PC-3 (cell line): ENCODE data around the gene NSL1.

Experiments used
- EZH2 ChIP-seq: fragments of 300-600 bp; sonication (generic); IDR thresholded peaks from one replicate; pipeline ENCODE4 v1.6.1; 2017; ENCODE audit warnings: antibody characterized with exemption, mild to moderate bottlenecking, low read length; ENCODE audit not compliant: unreplicated experiment
- EZH2phosphoT487 ChIP-seq: fragments of 300-600 bp; sonication (generic); IDR thresholded peaks from 2 replicates; pipeline ENCODE4 v1.6.1; 2018; ENCODE audit warnings: mild to moderate bottlenecking, antibody characterized with exemption, low read length, borderline replicate concordance
- TF ChIP-seq, protein P1 (sequence below): fragments of 300-600 bp; sonication (generic); conservative IDR thresholded peaks from 2 replicates; pipeline ENCODE4 v1.5.1; 2017; ENCODE audit warnings: antibody characterized with exemption, low read depth, mild to moderate bottlenecking, low read length

DNA sequence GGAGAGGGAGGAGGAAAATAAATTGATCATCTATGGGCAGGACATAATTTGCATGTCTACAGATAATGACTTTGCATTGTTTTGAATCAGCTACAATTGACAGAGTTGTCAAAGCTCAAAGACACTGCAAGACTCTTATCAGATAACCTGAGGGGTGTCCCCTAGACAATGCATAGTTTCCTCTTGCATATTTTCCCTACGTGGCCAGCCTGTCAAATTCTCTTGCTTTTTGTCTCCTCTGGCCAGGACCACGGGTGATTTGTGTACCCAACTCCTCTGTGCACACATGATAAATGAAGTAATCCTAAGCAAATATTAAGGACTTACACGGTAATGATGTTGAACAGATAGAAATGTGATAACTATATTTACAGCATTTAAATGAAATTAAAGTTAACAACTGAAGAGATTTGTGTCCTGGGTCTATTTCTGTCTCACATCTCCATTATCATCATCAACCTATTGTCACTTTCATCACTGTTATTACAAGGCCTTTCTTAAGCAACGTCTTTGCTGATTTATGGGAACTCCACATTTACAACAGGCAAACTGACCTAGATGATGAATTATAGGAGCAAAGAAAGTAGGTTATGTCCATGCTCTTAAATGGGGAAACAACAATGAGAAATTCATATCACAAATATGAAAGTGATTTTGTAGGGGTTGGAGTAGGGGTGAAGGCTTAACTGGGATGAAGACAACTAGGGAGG is 110.7 kb downstream of the NSL1 start:
- no peak for TF ChIP-seq EZH2
- TF ChIP-seq, protein P1, sequence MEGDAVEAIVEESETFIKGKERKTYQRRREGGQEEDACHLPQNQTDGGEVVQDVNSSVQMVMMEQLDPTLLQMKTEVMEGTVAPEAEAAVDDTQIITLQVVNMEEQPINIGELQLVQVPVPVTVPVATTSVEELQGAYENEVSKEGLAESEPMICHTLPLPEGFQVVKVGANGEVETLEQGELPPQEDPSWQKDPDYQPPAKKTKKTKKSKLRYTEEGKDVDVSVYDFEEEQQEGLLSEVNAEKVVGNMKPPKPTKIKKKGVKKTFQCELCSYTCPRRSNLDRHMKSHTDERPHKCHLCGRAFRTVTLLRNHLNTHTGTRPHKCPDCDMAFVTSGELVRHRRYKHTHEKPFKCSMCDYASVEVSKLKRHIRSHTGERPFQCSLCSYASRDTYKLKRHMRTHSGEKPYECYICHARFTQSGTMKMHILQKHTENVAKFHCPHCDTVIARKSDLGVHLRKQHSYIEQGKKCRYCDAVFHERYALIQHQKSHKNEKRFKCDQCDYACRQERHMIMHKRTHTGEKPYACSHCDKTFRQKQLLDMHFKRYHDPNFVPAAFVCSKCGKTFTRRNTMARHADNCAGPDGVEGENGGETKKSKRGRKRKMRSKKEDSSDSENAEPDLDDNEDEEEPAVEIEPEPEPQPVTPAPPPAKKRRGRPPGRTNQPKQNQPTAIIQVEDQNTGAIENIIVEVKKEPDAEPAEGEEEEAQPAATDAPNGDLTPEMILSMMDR: no peak
- no peak for TF ChIP-seq EZH2phosphoT487
